Measurements from ENCODE around the gene ADAMTS17.

The ADAMTS17 gene

DNA sequence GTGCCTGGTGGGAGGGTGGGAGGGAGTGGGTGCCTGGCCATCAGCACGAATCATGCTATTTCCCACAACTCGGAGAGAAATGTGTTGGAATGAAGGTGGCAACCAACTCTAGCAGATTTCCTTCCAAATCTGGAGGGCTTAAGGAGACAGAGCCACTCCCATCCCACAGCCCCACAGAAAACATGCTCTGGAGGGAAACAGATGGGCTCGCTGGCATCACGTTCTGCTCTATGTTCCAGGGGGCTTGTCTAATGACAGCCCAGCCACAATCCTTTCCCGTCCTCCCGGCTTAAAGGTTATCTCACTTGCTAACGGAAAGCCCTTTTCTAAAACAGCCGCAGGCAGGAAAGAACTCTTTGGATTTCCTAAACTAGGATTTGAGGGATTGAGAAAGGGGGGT lies 65.3 kb downstream of the ADAMTS17 start:
- DNase-seq (ENCODE audit: low spot score): no peak

DNA sequence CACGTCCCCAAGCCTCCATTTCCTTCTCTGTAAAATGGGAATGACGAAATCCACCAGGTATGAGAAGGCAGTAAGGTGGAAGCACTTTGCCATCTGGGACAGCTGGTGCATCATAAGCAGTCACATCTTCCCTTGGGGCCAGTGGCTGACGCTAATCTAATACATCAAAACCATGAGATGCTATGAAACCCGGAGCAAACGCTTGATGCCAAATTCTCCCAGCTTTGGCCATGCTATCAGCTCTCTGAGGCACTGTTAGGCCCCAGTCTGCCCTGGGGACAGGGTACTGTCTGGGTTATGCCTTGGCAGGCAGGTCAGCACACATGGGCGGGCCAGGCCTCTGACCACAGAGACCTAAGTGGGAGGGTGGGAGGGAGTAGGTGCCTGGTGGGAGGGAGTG lies 66.1 kb downstream of the ADAMTS17 start:
- DNase-seq (ENCODE audit: low spot score): no peak

DNA sequence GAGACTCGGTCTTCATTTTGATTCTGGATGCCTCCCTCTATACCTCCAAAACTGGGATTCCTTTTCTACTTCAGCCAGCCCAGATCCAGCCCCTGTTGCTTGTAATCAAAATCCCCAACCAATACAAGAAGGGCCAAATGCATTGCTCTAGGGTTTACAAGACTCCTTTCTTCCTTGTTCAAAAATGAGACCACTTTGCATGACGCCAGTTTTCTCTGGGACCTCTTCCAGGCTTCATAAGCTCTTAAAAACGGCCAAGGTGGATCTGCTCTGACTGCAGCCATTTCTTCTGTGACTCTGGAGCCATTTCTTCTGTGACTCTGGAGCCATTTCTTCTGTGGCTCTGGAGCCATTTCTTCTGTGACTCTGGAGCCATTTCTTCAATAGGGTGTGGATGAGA lies 71.9 kb downstream of the ADAMTS17 start:
- no peak for DNase-seq (ENCODE audit: low spot score)

DNA sequence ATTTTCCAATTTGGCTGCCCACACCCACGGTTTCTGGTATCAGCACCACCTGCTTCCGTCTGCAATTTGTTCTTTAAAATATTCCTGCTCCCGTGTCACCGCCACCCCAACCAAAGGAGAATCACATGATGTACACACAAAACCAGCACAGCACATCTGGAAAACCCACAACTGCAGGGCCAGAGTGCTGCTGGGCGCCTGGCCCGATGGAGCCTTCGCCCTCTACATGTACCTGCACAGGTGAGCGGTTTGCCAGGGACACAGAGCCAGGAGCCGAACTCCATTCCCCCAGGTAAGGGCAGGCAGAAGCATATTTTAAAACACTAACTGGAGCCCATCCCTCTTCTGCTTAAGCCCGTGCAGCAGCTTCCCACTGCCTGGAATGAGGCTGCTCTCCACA lies 75.6 kb downstream of the ADAMTS17 start:
- DNase-seq (ENCODE audit: low spot score): no peak

DNA sequence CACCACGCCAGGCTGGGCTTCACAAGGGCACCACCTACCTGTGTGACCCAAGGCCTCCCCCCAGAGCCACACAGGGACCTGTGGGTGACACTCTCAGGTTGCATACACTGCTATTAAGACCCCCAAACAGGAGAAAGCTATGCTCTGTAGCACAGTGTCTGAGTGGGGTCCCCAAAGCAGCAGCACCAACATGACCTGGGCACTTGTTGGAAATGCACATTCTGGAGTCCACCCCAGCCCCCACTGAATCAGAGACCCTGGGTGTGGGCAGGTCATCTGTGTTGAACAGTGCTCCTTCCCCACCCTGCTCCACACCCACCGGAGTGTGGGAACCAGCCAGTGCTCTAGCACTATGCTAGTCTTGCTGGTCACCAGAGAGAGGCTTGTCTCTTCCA lies 76.1 kb downstream of the ADAMTS17 start:
- DNase-seq (ENCODE audit: low spot score): no peak

DNA sequence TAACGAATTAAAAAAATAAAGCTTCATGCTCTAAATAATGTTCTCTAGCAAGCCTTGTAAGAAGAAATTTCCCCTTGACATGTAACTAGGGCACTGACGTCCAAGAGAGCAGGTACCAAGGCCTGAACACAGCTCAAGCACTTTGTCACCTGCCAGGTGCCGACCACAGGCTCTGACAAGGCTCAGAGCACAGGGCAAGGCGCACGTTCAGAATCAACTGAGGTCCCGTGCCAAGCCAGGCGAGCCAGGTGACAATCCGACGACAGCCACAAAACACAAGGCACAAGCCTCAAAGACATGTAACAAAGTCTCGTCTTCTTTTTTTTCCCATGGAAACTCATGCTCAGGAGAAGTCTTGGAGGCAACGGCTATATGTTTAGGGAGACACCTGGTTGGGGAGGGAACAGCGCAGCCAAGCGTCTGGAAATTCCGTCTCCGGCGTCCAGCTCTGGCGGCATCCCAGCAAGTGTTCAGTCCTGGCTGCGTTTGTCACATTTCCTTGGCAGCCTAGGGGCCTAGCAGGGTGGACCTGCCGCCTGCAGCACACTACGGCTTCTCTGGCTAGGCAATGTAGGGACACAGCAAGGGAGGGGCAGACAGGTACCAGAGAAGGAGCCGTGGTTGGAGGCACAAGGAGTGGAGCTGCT lies 76.7 kb downstream of the ADAMTS17 start:
- no peak for DNase-seq (ENCODE audit: low spot score)

DNA sequence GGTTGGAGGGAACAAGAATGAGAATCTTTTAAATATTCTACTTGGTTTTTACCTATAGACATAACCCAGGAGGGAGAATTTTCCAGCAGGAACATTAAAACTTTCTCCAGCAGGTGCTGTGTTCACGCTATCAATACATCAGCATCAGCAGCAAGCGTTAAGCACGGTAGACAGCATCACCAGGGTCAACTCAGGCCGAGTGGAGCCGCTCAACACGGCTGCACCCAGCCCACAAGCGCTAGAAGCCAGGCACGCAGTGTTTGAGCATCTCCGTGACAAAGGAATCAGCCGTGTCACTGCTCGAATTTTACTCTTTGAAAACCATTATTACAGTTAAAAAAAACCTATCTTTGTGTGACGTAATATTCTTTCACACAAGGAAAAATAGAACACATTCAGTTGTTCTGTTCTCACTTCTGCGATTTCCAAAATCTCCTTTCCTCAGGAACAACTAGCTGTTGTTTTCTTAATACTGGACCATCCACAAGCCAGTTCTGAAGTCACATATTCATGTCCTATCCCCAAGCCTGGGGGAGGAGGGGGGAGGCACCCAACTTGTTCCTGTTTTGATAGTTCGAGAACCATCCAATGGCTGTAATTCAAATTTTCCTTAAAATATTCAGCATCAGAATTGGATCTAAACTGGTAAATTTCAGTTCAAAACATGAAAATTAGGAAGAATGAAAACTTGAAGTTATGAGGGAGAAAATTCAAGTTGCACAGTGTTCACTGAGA lies 77.9 kb downstream of the ADAMTS17 start:
- no peak for DNase-seq (ENCODE audit: low spot score)

DNA sequence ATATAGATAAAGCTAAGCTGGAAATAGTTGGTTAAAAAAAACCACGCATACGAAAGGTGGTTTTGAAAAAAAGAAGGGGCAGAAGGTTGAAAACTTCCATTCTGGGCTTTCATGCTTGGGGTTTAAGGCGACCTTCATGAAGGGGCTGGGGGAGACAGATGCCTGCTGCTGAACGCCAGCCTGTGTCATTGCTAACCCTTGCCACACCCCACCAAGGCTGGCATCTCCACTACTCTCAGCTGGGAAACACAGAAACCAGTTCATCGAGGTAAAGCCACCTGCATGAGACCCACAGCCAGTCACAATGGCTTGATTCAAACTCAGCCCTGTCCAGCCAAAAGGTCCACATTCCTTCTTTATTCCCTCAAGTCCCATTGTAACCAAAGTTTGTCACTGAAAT lies 78.7 kb downstream of the ADAMTS17 start:
- DNase-seq (ENCODE audit: low spot score): no peak

DNA sequence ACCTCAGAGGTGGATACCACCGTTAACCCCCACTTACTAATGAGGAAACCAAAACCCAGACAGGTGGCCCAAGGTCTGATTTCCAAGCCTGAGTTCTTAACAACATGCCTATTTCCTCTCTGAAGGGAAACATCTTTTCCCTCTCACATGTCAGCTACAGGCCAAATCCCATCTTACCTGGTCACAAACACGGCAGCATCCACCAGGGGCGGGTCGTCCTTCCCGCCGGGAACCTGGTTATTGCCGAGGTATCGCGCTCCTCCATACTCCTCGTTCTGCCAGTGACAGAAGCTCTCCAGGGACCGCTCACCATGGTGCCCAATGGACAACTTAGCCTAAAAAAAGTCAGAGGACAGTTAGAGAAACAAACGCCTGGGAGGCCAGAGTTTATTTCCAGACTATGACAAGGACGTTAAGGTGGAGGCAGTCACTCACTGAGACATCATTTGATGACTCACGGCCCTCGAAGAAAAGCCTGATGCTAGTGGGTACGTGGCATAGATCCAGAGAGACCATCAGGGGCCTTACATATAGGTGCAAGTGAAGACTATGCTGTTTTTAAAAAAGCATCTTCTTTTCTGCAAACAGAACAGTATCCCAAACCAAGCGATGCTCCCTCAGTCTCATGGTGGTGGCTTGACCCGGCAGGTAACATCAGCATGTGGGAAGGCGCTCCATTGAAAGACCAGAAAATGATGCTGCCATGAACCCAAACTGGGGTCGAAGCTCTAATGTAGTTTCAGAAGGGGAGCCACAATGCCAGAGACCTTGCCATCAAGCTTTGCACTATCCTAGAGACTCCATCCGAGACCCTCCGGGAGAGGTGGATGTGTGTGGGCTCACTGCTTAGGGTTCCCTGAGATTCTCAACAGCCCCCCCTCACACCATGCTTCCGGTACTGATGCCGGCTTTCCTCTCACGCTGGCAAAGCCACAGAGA lies 80.2 kb downstream of the ADAMTS17 start:
- DNase-seq (ENCODE audit: low spot score): no peak

DNA sequence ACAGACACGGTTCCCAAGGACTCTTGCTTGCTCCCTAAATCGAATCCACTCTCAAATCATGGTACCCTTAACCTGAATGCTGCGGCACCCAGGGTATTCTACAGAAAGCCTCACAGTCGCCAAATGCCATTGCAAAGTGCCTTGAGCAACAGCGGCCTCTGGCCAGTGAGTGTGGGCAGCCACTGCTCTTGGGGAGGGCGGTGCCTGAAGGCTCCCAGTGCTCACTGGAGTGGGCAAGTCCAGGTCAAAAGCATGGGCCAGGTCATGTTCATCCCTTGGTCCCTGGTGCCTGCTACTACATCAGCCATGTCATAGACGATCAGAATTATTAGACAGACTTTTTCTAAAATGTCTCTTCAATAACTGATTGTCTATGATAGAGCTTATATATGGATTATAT lies 82.5 kb downstream of the ADAMTS17 start:
- DNase-seq (ENCODE audit: low spot score): no peak

DNA sequence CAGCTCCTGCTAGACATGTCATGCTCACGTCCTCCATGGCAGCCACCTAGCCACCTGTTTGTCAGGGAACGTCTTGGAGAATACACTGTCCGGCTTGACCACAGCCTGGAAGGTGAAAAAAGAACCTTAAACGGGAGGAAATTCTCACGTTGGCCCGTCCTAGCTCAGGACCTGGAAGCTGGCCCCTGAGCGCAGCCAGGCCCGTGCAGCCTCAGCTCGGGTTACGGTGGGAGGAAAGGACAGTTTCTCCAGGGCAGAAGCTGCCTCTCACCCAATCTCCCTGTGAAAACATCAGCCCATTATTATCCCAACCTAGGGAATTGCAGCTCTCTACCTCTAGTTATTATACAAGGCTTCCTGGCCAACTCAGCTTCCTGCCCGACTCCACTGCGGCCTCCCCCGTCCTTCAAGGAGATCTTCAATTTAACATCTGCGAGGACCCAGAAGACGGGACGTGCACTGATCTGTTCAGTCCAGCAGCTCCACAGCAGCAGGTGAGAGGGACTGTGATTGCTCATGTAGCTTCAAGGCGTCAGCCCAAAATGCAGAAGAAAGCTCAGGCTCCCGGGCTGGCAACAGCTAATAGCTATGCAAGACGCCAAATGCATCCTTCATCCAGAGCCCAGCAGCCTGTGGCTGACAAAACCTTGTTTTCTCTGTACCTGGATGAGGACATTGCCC lies 84.7 kb downstream of the ADAMTS17 start:
- DNase-seq (ENCODE audit: low spot score): no peak

DNA sequence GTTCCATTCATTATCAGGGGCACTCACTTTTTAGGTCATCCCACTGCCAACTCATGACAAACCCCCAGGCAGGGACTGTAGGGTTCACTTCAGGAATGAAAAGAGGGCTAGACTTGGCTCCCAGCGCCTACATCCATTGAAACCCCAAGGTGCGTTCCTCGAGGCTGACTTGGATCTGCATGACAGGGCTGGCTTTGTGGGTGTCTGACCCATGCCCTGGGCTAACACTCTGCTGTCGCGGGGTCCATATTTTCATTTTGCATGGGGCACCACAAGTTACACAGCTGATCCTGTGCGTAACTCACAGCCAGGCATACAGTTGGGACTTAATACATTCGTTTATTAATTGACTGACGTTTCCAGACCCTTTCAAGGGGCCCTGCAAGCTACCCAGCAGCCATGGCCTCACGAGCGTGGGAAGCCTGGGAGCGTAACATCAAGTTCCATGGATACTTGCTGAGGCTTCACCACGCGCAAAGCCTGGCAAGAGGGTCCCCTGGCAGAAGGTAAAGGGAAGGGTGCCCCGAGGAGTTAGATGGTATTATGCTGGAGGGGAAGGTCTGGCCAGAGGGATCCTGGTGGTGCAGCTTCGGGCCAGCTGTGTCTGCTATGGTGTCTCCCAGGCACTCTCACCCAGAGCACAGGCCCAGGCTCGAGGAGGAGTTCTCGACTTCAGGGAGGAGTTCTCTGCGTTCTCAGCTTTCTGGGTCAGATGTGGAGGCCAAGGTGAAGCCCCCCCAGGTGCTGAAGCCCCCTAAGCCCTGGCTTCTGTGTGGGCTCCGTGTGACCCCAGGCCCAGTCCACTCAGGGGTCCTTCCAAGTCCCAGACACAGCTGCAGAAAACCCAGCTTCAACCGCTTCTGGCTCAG lies 85.4 kb downstream of the ADAMTS17 start:
- DNase-seq (ENCODE audit: low spot score): no peak

DNA sequence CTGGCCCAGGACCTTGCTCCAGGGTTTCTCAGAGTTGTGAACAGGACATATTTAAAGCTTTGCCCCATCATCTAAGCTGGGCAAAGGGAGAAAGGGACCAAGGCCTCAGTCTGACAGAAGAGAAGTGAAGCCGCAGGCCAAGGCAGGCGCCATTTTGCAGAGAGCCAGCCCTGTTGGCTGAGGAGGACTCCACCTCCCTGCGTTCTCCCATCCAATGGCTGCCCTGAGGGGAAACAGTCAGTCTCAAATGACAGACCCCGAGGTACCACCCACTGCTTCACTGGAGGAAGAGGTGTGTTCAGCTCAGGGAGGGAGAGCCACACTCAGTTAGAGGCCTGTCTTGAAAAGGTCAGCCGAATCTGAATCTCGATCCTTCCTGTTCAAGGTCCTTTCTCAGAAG lies 86.1 kb downstream of the ADAMTS17 start:
- no peak for DNase-seq (ENCODE audit: low spot score)

DNA sequence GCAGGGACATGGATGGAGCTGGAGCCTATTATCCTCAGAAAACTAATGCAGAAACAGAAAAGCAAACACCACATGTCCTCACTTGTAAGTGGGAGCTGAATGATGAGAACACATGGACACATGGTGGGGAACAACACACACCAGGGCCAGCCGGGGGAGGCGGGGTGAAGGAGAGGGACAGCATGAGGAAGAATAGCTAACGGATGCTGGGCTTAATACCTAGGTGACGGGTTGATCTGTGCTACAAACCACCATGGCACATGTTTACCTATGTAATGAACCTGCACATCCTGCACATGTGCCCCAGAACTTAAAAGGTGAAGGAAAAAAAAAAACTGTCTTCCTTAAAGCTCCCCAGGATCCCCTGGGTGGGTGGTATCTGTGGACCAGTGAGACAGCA lies 87.1 kb downstream of the ADAMTS17 start:
- no peak for DNase-seq (ENCODE audit: low spot score)

DNA sequence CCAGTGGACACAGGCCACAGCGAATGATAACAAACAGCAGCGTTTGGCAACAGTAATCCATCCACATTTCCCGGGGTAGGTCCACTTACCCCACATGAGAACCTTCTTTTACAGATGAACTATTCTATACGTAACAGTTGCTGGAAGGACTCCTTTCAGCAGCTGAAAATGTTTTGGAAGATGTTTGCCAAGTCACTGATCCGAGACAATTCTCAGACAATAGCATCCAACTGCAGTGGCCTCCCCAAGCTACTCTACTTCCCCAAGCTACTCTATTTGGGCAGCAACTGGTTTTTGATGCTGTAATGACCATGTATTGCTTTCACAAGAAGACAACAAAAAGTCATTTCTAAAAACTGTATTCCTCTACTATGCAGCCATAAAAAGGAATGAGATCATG lies 87.5 kb downstream of the ADAMTS17 start:
- no peak for DNase-seq (ENCODE audit: low spot score)

DNA sequence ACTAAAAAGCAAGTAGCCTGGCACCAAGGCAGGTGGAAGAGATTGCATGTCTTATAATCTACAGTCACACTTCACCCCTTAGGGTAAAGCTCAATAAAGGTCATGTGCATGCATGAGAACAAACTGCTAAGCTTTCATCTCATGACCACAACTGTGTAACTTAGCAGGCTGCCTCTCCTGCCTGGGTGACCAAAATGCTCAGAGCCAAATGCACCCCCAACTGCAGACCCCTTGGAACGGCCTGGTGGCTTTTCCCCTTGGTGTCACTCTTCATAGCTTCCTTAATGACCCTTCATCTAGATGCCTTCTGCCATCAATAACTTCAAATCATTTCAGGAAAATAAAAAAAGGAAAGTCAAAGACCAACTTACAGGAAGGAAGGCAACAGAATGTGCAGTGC lies 88.1 kb downstream of the ADAMTS17 start:
- no peak for DNase-seq (ENCODE audit: low spot score)

DNA sequence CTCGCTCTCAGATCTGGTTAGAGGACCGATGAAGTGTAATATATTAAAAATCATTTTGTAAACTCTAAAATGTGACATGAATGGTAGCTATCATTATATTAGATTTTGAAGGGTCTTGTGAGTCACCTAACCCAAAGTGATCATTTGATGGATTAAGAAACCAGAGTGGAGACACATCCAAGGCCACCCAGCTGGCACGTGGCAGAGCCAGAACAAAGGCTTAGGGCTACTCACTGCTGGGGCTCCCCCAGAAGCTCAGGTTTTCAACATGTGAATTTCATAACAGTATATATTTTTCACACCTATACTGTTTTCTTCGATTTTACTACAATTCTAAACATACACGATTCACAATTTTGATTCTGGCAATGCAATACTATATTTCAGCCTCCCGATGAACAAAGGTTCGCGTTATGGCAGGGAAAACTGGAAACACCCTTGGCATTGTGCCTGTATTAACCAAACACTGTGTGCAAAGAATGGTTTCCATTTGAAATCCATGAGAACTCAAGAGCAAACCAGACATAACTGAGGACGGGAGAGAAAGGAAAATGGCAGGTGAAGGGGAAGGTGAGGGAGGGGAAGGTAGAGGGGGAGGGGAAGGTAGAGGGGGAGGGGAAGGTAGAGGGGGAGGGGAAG lies 88.9 kb downstream of the ADAMTS17 start:
- no peak for DNase-seq (ENCODE audit: low spot score)

DNA sequence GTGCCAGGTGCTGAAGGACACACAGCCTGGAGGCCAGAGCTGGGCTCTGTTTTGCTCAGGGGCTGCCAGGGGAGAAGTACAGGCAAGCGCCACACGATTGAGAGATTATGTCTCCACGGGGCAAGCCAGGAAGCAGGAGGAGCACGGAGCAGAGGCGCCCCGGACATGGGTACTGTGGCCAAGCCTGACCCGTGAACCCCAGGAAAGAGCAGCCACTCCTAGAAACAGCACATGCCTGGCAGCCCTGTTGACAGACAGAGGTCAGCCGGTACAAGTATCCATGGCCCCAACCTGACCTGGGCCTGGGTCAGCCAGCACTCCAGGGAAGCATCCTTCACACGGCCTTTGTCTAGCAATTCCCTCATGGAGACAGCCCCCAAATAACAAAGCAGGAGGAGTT lies 89.4 kb downstream of the ADAMTS17 start:
- DNase-seq (ENCODE audit: low spot score): no peak

DNA sequence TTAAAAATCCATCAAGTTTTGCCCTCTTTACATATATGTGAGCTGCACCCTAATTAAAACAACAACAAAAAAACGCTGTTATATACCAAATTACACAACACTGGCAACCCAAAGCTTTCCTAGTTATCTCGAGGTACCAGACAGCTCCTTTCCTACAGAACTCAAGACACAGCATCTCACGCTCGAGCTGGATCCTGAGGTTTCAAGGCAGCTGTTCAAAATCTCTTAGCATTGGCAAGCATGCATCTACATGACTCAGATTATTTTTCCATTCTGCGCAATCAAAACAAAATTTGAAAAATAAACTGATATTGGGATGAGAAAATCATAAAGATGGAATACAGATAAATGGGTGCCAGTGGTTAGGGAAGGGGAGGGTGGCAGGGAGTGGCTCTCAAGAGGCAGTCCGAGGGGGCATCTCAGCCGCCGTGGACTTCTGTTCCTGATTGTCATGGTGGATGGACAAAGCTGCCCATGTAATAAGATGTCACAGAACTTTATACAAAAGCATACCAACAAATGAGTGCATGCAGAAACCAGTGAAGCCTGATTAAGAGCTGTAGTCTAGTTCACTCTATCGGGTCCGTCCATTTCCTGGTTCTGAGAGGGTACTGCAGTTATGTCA lies 91.5 kb downstream of the ADAMTS17 start:
- no peak for DNase-seq (ENCODE audit: low spot score)

DNA sequence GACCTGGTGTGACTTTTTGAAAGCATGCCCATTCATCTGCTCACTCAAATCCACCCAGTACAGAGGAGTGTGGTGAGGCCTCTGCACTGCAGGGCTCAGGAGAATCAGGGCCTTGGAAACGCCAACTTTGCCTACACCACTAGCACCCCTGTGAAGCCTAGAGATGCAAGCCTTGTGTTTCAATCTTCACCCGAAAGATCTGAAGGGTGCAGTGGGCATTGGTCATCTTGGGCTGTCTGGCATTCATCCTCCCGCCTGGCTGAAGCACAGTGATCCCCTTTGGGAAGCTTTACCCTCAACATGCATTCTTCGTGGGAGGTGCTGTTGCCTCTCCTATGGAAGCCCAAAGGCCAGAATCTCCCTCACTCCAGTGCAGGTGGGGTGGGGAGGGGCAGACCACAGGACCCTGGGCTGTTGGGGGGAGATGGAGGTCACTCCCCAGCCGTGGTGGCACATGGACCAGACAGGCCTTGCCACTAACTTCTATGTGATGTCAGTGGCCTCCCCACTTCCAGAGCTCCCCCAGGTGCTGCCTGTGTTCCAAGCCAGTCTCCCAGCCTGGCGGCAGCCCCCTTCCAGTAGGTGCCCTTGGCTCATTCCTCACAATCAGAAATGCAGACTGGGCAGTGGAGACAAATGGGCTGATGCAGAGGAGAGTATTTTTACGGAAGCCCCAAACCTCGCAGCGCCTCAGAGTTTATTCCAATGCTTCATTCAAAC lies 92.5 kb downstream of the ADAMTS17 start:
- no peak for DNase-seq (ENCODE audit: low spot score)
